Liver (tissue), 9 donors: ENCODE measurements around the gene GALNTL6. TPM values are rescaled to one million over a fixed set of nuclear protein-coding genes. Genes with fewer than 3 reads are reported as not detected.

Experiments used
- DNase-seq: peaks from one replicate; pipeline ENCODE4 v3.0.0-alpha.2; 2017; ENCODE audit warnings: low spot score
- H3K27ac ChIP-seq, 2 donors: one replicate each; pipeline ENCODE4 v1.7.0; 2013; ENCODE audit warnings: inconsistent platforms in 2 of 2, low read length in 2 of 2, control low read depth in 1 of 2, low read depth in 1 of 2, mild to moderate bottlenecking in 1 of 2
- H3K27me3 ChIP-seq, 4 donors: one replicate each; pipeline versions ENCODE4 v1.6.1 to v1.7.0; 2013; ENCODE audit warnings: low read length in 3 of 4, inconsistent platforms in 1 of 4, mild to moderate bottlenecking in 1 of 4, moderate library complexity in 1 of 4; ENCODE audit not compliant: control insufficient read depth in 4 of 4, insufficient read depth in 4 of 4
- H3K36me3 ChIP-seq, 4 donors: one replicate each; pipeline versions ENCODE4 v1.6.1 to v1.7.0; 2013; ENCODE audit warnings: low read length in 3 of 4, mild to moderate bottlenecking in 3 of 4, low read depth in 1 of 4, moderate library complexity in 1 of 4; ENCODE audit not compliant: control insufficient read depth in 4 of 4, insufficient read depth in 3 of 4
- H3K4me1 ChIP-seq, 4 donors: one replicate each; pipeline versions ENCODE4 v1.6.1 to v1.7.0; 2013; ENCODE audit warnings: low read length in 3 of 4, mild to moderate bottlenecking in 3 of 4, moderate library complexity in 1 of 4; ENCODE audit not compliant: control insufficient read depth in 4 of 4, insufficient read depth in 4 of 4
- H3K4me3 ChIP-seq, 3 donors: one replicate each; pipeline versions ENCODE4 v1.6.1 to v1.7.0; 2013; ENCODE audit warnings: low read length in 3 of 3, control low read depth in 1 of 3, low read depth in 1 of 3, mild to moderate bottlenecking in 1 of 3
- H3K9ac ChIP-seq, 2 donors: one replicate each; pipeline ENCODE4 v1.7.0; 2013; ENCODE audit warnings: low read length in 2 of 2, mild to moderate bottlenecking in 2 of 2, moderate library complexity in 2 of 2, control low read depth in 1 of 2, low read depth in 1 of 2
- H3K9me3 ChIP-seq, 4 donors: one replicate each; pipeline versions ENCODE4 v1.6.1 to v1.7.0; 2013; ENCODE audit warnings: low read length in 3 of 4; ENCODE audit not compliant: control insufficient read depth in 4 of 4
- EGR1 ChIP-seq, 2 donors: IDR thresholded peaks; 2 replicates each; pipeline ENCODE4 v1.6.1; 2016 to 2018; ENCODE audit warnings: antibody characterized with exemption in 2 of 2, low read depth in 2 of 2
- FOXA1 ChIP-seq: IDR thresholded peaks from 2 replicates; pipeline ENCODE4 v1.6.1; 2016; ENCODE audit warnings: antibody characterized with exemption
- GABPA ChIP-seq, 2 donors: IDR thresholded peaks in 1 of 2; conservative IDR thresholded peaks in 1 of 2; 2 replicates each; pipeline ENCODE4 v1.6.1; 2016; ENCODE audit warnings: antibody characterized with exemption in 2 of 2, mild to moderate bottlenecking in 1 of 2, moderate library complexity in 1 of 2
- HNF4A ChIP-seq, 2 donors: conservative IDR thresholded peaks; 2 replicates each; pipeline ENCODE4 v1.6.1; 2016; ENCODE audit warnings: antibody characterized with exemption in 2 of 2, mild to moderate bottlenecking in 2 of 2
- HNF4G ChIP-seq: IDR thresholded peaks from 2 replicates; pipeline ENCODE4 v1.6.1; 2016; ENCODE audit warnings: antibody characterized with exemption
- JUND ChIP-seq, 2 donors: IDR thresholded peaks; 2 replicates each; pipeline ENCODE4 v1.6.1; 2016; ENCODE audit warnings: antibody characterized with exemption in 2 of 2
- MAX ChIP-seq: IDR thresholded peaks from 2 replicates; pipeline ENCODE4 v1.6.1; 2016; ENCODE audit warnings: antibody characterized with exemption
- NR2F2 ChIP-seq: IDR thresholded peaks from 2 replicates; pipeline ENCODE4 v1.6.1; 2016; ENCODE audit warnings: antibody characterized with exemption
- RAD21 ChIP-seq, 2 donors: IDR thresholded peaks; 2 replicates each; pipeline ENCODE4 v1.6.1; 2016; ENCODE audit warnings: antibody characterized with exemption in 2 of 2, mild to moderate bottlenecking in 2 of 2
- REST ChIP-seq: IDR thresholded peaks from 2 replicates; pipeline ENCODE4 v1.6.1; 2016; ENCODE audit warnings: antibody characterized with exemption, mild to moderate bottlenecking
- RXRA ChIP-seq, 2 donors: IDR thresholded peaks; 2 replicates each; pipeline ENCODE4 v1.6.1; 2017 to 2018; ENCODE audit warnings: antibody characterized with exemption in 2 of 2, mild to moderate bottlenecking in 1 of 2
- SP1 ChIP-seq: IDR thresholded peaks from 2 replicates; pipeline ENCODE4 v1.6.1; 2018; ENCODE audit warnings: antibody characterized with exemption, mild to moderate bottlenecking
- TAF1 ChIP-seq: conservative IDR thresholded peaks from 2 replicates; pipeline ENCODE4 v1.6.1; 2016; ENCODE audit warnings: antibody characterized with exemption, mild to moderate bottlenecking
- WGBS: extraction: QIAGEN DNeasy Blood & Tissue Kit; methylation state at CpG from one replicate; pipeline ENCODE4 v1.1.7; 2013; 5-methylcytosine and 5-hydroxymethylcytosine counted together
- polyA plus RNA-seq, 2 donors: library from polyadenylated mRNA; stranded (reverse) in 1 of 2; unstranded in 1 of 2; fragments of 200-250 nt in 1 of 2; fragments of >200 nt in 1 of 2; fragmentation: Nextera tagmentation in 1 of 2; extraction: Ambion mirVana in 1 of 2; gene quantifications; one replicate each; pipeline versions ENCODE4 v1.2.1 to v1.2.3, GENCODE V29; 2013 to 2015
- total RNA-seq, 2 donors: library from RNA; depleted of rRNA; stranded (reverse); fragments of >200 nt; gene quantifications; one replicate each; pipeline ENCODE4 v1.2.3, GENCODE V29; 2014
- TF ChIP-seq, protein P1 (sequence below): IDR thresholded peaks from 2 replicates; pipeline ENCODE4 v1.6.1; 2016; ENCODE audit warnings: antibody characterized with exemption
- TF ChIP-seq, protein P2 (sequence below): IDR thresholded peaks from 2 replicates; pipeline ENCODE4 v1.6.1; 2016; ENCODE audit warnings: antibody characterized with exemption
- donor health status: healthy.
- donor health status: healthy.
- donor health status: healthy.
- donor health status: healthy.
- donor health status: healthy.

The GALNTL6 gene
- total and polyA plus RNA-seq, 4 donors = 0.06 to 0.08 TPM; not detected in 2

- TF ChIP-seq GABPA (IDR thresholded peaks at IDR 0.05 in 1 of 2, conservative IDR thresholded peaks at IDR 0.05 in 1 of 2) (no peak), RAD21 (IDR thresholded peaks at IDR 0.05) (no peak), FOXA1 (no peak), HNF4A (conservative IDR thresholded peaks at IDR 0.05) (no peak), NR2F2 (no peak), SP1 (no peak), RXRA (IDR thresholded peaks at IDR 0.05) (no peak)
- TF ChIP-seq, protein P1, sequence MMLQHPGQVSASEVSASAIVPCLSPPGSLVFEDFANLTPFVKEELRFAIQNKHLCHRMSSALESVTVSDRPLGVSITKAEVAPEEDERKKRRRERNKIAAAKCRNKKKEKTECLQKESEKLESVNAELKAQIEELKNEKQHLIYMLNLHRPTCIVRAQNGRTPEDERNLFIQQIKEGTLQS = no peak
- TF ChIP-seq, protein P2, sequence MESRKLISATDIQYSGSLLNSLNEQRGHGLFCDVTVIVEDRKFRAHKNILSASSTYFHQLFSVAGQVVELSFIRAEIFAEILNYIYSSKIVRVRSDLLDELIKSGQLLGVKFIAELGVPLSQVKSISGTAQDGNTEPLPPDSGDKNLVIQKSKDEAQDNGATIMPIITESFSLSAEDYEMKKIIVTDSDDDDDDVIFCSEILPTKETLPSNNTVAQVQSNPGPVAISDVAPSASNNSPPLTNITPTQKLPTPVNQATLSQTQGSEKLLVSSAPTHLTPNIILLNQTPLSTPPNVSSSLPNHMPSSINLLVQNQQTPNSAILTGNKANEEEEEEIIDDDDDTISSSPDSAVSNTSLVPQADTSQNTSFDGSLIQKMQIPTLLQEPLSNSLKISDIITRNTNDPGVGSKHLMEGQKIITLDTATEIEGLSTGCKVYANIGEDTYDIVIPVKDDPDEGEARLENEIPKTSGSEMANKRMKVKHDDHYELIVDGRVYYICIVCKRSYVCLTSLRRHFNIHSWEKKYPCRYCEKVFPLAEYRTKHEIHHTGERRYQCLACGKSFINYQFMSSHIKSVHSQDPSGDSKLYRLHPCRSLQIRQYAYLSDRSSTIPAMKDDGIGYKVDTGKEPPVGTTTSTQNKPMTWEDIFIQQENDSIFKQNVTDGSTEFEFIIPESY = no peak
These were observed 76.5 kb downstream of the GALNTL6 start (continued) for GRCh38 chr4:171889681-171890080.

GRCh38 chr4:171891038-171891437 is 77.8 kb downstream of the GALNTL6 start:
- H3K36me3 ChIP-seq = no peaks in the 10 kb centered on the region
- no peaks in the 10 kb centered on the region for H3K4me1 ChIP-seq
- WGBS = 51% methylated on average over 2 of the region's 2 CpGs
- H3K4me3 ChIP-seq = no peak overlapping the region
- no peak for DNase-seq
- H3K27ac ChIP-seq = no peak overlapping the region
- no peaks in the 10 kb centered on the region for H3K9me3 ChIP-seq
- TF ChIP-seq, protein P2 = no peak
- no peak for TF ChIP-seq FOXA1
- no peaks in the 10 kb centered on the region for H3K27me3 ChIP-seq
- H3K9ac ChIP-seq = no peak overlapping the region

- H3K9ac ChIP-seq = no peak overlapping the region
- 59% methylated on average over 3 of the region's 3 CpGs for WGBS
- no peak for DNase-seq
- no peaks in the 10 kb centered on the region for H3K4me1 ChIP-seq
- H3K27ac ChIP-seq = no peak overlapping the region
- H3K36me3 ChIP-seq = no peaks in the 10 kb centered on the region
- H3K27me3 ChIP-seq = no peaks in the 10 kb centered on the region
- H3K9me3 ChIP-seq = no peaks in the 10 kb centered on the region
- TF ChIP-seq NR2F2 = no peak
- TF ChIP-seq, protein P1 = no peak
- no peak overlapping the region for H3K4me3 ChIP-seq
These were observed 83.2 kb downstream of the GALNTL6 start for GRCh38 chr4:171896426-171896825.

DNA sequence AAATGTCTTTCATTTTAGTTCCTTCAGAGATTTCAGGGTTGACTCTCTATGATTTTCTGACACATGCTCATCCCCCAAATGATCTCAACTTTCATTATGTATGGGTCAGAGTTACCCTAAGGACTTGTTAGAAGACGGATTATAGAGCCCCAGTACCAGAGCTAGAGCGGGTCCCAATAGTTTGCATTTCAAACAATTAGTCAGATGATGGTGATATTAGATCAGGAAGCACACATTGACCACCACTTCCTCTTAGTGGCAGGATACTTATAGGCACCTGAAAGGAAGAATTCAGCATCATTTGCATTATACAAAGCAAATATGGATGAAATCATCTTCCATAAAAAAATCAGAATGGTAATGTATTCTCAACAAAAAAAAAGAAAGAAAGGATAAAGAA is 106.1 kb downstream of the GALNTL6 start:
- no peaks in the 10 kb centered on the region for H3K36me3 ChIP-seq

More for the DNA sequence above, 106.1 kb downstream of the GALNTL6 start:
- Histone ChIP-seq H3K27ac (no peak overlapping the region), H3K27me3 (no peaks in the 10 kb centered on the region), H3K4me1 (no peaks in the 10 kb centered on the region), H3K4me3 (no peak overlapping the region), H3K9ac (no peak overlapping the region), H3K9me3 (no peaks in the 10 kb centered on the region)
- TF ChIP-seq FOXA1 (no peak), HNF4A (conservative IDR thresholded peaks at IDR 0.05) (no peak), HNF4G (no peak), EGR1 (IDR thresholded peaks at IDR 0.05; ENCODE audit: low read depth in 2 of 2) (no peak), TAF1 (no peak), MAX (no peak), NR2F2 (no peak), SP1 (no peak), RAD21 (IDR thresholded peaks at IDR 0.05) (no peak), REST (no peak), JUND (IDR thresholded peaks at IDR 0.05) (no peak)
- TF ChIP-seq, protein P1 = no peak
- 69% methylated on average over 2 of the region's 2 CpGs for WGBS
- DNase-seq = no peak
